Ascending aorta (tissue), 2 donors: ENCODE measurements around the gene CEL. TPM values are rescaled to one million over a fixed set of nuclear protein-coding genes. Genes with fewer than 3 reads are reported as not detected.

Source experiments
- DNase-seq, 2 donors: peaks; one replicate each; pipeline ENCODE4 v3.0.0-alpha.2; 2019; ENCODE audit warnings: low spot score in 2 of 2
- H3K27ac ChIP-seq, 2 donors: fragments of 200-600 bp; sonication (generic); one replicate each; pipeline ENCODE4 v1.5.1; 2016 to 2017; ENCODE audit warnings: mild to moderate bottlenecking in 1 of 2
- H3K27me3 ChIP-seq: fragments of 200-600 bp; sonication (generic); one replicate; pipeline ENCODE4 v1.5.1; 2017
- H3K36me3 ChIP-seq, 2 donors: fragments of 200-600 bp; sonication (generic); one replicate each; pipeline ENCODE4 v1.5.1; 2016
- H3K4me1 ChIP-seq, 2 donors: fragments of 200-600 bp; sonication (generic); one replicate each; pipeline ENCODE4 v1.5.1; 2016 to 2017; ENCODE audit warnings: mild to moderate bottlenecking in 1 of 2
- H3K4me3 ChIP-seq, 2 donors: fragments of 200-600 bp; sonication (generic); one replicate each; pipeline ENCODE4 v1.5.1; 2016 to 2017; ENCODE audit warnings: mild to moderate bottlenecking in 1 of 2
- H3K9me3 ChIP-seq, 2 donors: fragments of 200-600 bp; sonication (generic); one replicate each; pipeline ENCODE4 v1.5.1; 2016
- intact Hi-C: fragments of 100-400 bp; cut with DNase I; formaldehyde crosslinking; loops from one replicate; pipeline ENCODE4 v1.15.1; 2023
- total RNA-seq: library from RNA; depleted of rRNA; stranded (reverse); fragments of >200 nt; gene quantifications from one replicate; pipeline ENCODE4 v1.1.0, GENCODE V29; 2016
- TF ChIP-seq, protein P1 (sequence below), 3 experiments: fragments of 200-600 bp in 2 of 3; fragments of 450-650 bp in 1 of 3; sonication (generic) in 2 of 3; IDR thresholded peaks; one replicate each; pipeline ENCODE4 v1.5.1; 2016 to 2019; ENCODE audit warnings: antibody characterized with exemption in 3 of 3, mild to moderate bottlenecking in 1 of 3, moderate library complexity in 1 of 3

CEL gene
- total RNA-seq, 1 donor from 2014 or later, result not detected

DNA sequence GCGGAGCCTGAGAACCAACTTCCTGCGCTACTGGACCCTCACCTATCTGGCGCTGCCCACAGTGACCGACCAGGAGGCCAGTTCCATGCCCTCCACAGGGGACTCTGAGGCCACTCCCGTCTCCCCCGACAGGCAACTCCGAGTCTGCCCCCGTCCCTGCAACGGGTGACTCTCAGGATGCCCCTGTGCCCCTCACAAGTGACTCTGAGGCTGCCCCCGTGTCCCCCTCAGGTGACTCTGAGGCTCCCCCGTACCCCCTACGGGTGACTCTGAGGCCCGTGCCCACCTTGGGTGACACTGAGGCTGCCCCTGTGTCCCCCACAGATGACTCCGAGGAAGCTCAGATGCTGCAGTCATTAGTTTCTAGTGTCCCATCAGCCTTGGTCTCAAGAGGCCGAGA lies 25.1 kb downstream of the CEL start:
- Histone ChIP-seq H3K27me3 (no peaks in the 10 kb centered on the region), H3K4me1 (no peaks in the 10 kb centered on the region), H3K4me3 (no peak overlapping the region), H3K27ac (no peak overlapping the region), H3K36me3 (no peaks in the 10 kb centered on the region), H3K9me3 (no peaks in the 10 kb centered on the region)
- DNase-seq, result no peak
- intact Hi-C loops, result no loop called here
- TF ChIP-seq, protein P1, sequence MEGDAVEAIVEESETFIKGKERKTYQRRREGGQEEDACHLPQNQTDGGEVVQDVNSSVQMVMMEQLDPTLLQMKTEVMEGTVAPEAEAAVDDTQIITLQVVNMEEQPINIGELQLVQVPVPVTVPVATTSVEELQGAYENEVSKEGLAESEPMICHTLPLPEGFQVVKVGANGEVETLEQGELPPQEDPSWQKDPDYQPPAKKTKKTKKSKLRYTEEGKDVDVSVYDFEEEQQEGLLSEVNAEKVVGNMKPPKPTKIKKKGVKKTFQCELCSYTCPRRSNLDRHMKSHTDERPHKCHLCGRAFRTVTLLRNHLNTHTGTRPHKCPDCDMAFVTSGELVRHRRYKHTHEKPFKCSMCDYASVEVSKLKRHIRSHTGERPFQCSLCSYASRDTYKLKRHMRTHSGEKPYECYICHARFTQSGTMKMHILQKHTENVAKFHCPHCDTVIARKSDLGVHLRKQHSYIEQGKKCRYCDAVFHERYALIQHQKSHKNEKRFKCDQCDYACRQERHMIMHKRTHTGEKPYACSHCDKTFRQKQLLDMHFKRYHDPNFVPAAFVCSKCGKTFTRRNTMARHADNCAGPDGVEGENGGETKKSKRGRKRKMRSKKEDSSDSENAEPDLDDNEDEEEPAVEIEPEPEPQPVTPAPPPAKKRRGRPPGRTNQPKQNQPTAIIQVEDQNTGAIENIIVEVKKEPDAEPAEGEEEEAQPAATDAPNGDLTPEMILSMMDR (IDR thresholded peaks at IDR 0.05), result no peak

DNA sequence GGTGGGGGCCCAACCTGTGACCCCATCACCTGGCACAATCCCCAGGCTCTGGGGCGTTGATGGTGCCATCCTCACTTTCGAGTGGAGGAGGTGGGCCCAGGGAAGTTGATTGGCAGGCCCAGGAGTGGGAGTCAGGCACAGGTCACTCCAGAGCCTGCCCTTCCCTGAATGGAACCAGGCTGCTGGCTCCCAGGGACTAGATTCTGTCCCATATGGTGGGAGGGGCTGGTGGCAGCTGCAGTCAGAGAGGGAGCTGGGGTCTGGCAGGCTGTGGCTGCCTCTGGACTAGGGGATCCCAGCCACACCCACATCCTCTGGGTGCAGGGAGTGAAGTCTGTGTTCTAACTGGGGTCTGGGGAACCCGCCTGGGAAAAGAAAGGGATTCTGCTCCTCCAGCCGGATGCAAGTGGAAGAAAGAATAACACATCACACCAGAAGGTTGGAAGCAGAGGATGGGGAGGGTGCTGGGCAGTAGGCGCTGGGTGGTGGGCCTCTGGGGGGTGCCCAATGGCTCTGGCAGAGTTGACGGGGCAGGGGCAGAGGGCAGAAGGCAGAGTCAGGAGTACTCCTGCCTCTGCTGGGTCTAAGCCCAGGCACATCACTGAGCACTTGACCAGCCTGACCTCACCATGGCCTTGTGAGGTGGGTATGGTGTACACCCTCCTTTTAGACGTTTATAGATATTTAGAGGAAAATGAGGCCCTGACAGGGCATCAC lies 25.8 kb downstream of the CEL start:
- TF ChIP-seq, protein P1 (IDR thresholded peaks at IDR 0.05), result no peak
- intact Hi-C loops, result no loop called here
- Histone ChIP-seq H3K36me3 (no peaks in the 10 kb centered on the region), H3K4me1 (no peaks in the 10 kb centered on the region), H3K27me3 (no peaks in the 10 kb centered on the region), H3K4me3 (no peak overlapping the region), H3K27ac (no peak overlapping the region), H3K9me3 (no peaks in the 10 kb centered on the region)
- DNase-seq, result no peak

DNA sequence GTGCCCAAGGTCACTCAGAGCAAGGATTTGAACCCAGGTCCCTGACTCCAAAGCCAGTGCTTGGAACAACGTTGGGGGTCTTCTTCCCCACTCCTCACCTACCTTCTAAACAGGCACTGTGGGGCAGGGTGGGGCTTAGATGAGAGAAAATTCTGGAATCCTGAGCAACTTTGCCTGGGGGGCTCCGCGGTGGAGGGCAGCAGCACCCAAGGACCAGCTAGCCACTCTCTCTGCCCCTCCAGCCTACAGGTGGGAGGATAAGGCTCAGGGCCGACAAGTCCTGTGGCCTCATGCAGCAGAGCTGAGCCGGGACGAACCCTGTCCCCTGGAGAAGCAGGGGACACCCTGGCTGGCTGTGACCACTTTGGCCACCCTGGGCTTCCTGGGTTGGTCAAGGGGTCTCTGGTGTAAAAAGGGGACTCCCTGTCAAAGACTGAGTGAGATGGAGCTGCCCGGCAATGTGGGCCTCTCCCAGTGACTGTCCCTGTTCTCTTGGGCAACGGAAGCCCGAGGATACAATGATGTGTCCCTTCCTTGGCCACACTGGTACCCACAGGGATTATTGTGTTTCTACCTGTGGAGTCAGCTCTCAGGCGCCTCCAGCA lies 26.5 kb downstream of the CEL start:
- DNase-seq, result no peak
- H3K27me3 ChIP-seq, result no peaks in the 10 kb centered on the region
- H3K4me3 ChIP-seq, result no peak overlapping the region
- H3K36me3 ChIP-seq, result no peaks in the 10 kb centered on the region
- H3K9me3 ChIP-seq, result no peaks in the 10 kb centered on the region
- no peak overlapping the region for H3K27ac ChIP-seq
- TF ChIP-seq, protein P1 (IDR thresholded peaks at IDR 0.05), result no peak
- intact Hi-C loops, result no loop called here
- no peaks in the 10 kb centered on the region for H3K4me1 ChIP-seq

DNA sequence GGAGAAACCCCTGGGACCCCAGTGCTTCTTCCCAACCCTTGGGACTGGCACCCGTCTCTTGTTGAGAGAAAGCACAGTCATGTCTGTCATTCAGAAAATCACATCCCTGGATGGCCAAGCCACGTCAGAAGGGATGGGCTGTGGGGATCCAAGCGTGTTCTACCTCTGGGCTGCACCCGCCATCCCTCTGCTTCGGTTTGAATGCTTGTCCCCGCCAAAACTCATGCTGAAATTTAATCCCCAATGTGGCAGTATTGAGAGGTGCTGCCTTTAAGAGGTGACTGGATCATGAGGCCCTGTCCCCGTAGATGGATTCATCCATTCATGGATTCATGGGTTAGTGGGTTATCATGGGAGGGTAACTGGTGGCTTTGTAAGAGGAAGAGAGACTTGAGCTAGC lies 27.0 kb downstream of the CEL start:
- H3K27ac ChIP-seq, result no peak overlapping the region

DNA sequence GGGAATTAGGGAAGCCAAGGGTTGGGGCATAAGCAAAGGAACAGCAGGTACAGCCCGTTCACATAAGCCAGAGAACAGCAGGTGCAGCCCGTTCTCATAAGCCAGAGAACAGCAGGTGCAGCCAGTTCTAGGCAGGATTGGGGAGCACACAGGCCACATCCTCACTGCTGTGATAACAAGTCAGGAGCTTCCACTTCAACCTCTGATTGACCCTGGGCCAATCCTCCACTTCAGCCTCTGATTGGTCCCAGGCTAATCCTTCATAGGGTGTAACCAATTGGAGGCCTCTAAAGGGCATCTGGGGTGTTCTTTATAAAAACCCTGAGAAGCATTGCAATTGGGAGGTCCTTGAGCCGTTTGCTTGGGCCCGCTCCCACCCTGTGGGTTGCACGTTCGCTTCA lies 27.5 kb downstream of the CEL start:
- Histone ChIP-seq H3K4me1 (no peaks in the 10 kb centered on the region), H3K27ac (no peak overlapping the region), H3K36me3 (no peaks in the 10 kb centered on the region), H3K9me3 (no peaks in the 10 kb centered on the region), H3K4me3 (no peak overlapping the region), H3K27me3 (no peaks in the 10 kb centered on the region)
- DNase-seq, result no peak
- TF ChIP-seq, protein P1 (IDR thresholded peaks at IDR 0.05), result no peak
- intact Hi-C loops, result no loop called here

More for the DNA sequence above, 27.0 kb downstream of the CEL start:
- TF ChIP-seq, protein P1 (IDR thresholded peaks at IDR 0.05), result no peak
- Histone ChIP-seq H3K27me3 (no peaks in the 10 kb centered on the region), H3K4me1 (no peaks in the 10 kb centered on the region), H3K36me3 (no peaks in the 10 kb centered on the region), H3K4me3 (no peak overlapping the region), H3K9me3 (no peaks in the 10 kb centered on the region)
- intact Hi-C loops, result no loop called here
- DNase-seq, result no peak
